ENCODE measurements around the gene TP53TG3F.
"Not testable (repeated sequence)": the region's sequence is repeated elsewhere in the genome, so short reads cannot be mapped to it uniquely, and the experiment has no call there.

TP53TG3F gene, protein sequence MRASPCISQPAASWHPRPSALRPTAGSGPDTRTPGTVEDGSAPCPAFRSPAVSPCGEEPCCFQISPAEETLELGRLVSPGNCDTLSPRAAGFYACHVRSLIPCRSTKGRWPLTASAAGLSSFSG

DNA sequence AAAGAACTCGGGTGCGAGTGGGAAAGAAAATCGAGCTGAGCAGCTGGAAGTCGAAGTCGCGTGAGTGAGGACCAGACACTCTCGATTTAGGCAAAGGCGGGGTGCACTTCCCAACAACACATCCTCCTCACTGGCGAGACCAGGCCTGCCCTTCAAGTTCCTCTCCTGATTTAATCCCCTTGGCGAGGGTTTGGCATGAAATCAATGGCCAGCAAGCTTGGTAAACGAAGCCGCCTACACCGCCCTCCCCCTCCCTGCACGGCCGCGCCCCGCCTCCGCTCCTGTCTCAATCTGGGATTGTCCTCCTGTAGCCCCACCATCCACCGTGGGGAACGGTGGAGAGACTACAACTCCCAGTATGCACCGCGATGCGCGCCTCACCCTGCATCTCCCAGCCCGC, at the start of gene TP53TG3F:
Gene TP53TG3F (plus strand): TSS at position 301 of the 400 bp plus-strand sequence. CDS start 68 bp downstream, at position 369.
- not testable (repeated sequence) for DNase-seq (ENCODE audit: low spot score)

- DNase-seq (ENCODE audit: low spot score): not testable (repeated sequence)
These were observed 32.2 kb downstream of the TP53TG3F start for GRCh38 chr16:33491611-33492010.

DNA sequence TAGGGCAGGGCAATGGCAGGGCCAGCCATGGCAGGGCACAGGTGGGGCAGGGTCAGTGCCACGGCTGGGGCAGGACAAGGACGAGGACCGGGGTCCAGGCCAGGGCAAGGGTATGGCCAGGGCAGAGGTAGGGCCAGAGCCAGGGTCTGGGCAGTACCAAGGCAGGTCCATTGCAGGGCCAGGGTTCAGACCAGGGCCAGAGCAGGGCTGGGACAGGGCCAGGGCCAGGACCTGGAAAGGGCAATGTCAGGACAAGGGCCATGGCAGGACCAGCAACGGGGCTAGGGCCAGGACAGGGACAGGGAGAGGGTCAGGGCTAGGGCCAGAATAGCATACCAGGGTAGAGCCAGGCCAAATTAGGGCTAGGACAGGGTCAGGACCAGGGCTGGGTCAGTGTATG, 47.8 kb downstream of the TP53TG3F start:
- DNase-seq (ENCODE audit: low spot score): not testable (repeated sequence)

DNA sequence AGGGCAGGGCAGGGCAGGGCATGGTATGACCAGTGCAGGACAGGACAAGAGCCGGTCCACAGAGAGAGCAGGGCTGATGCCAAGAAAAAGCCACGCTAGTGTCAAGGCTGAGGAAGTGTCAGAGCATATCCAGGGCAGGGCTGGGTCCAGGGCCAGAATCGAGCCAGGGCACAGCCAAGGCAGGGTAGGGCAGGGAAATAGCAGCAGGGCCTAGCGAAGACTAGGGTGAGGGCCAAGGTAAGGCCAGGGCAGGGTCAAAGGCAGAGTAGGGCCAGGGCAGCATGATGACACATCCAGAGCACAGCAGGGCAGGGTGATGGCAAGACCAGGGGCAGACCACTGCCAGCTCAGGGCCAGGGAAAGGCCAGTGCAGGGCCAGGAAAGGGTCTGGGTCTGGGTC, 49.7 kb downstream of the TP53TG3F start:
- DNase-seq (ENCODE audit: low spot score): not testable (repeated sequence)

DNA sequence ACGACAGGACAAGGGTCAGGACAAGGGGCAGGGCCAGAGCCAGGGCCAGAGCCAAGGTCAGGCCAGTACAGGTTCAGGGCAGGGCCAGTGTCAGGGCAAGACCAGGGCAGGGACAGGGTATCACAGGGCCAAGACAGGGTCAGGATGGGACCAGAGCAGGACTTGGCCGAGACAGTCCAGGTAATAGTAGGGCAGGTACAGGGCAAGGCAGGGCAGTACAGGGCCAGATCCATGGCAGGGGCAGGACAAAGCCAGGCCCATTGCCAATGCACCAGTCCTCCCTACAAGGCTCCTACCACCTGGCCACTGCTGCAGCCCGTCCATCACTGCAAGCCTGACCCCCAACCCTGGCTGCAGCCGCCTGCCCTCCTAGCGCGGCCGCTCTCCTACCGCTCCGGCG, 50.5 kb downstream of the TP53TG3F start:
- DNase-seq (ENCODE audit: low spot score): not testable (repeated sequence)

All from Ammon's horn (tissue), 1 donor.